Neural cell (in vitro differentiated cells): ENCODE results near the gene ANKZF1.

ENCODE experiments used
- EZH2 ChIP-seq: fragments of 200-600, 300-800 bp; shearing (Covaris generic), sonication (generic); IDR thresholded peaks from 2 replicates; pipeline ENCODE4 v1.6.1; 2014; ENCODE audit warnings: antibody characterized with exemption, low read length, borderline replicate concordance, mild to moderate bottlenecking; ENCODE audit not compliant: insufficient read depth, poor library complexity, severe bottlenecking
- MXI1 ChIP-seq: fragments of 450-650 bp; conservative IDR thresholded peaks from 2 replicates; pipeline ENCODE4 v1.6.1; 2014; ENCODE audit warnings: antibody characterized with exemption, mild to moderate bottlenecking; ENCODE audit not compliant: poor library complexity, severe bottlenecking
- POLR2AphosphoS5 ChIP-seq: IDR thresholded peaks from 2 replicates; pipeline ENCODE4 v1.6.1; 2012
- TF ChIP-seq, protein P1 (sequence below): fragments of 450-650 bp; IDR thresholded peaks from 2 replicates; pipeline ENCODE4 v1.5.1; 2014; ENCODE audit warnings: antibody characterized with exemption, mild to moderate bottlenecking, moderate library complexity; ENCODE audit not compliant: poor library complexity, severe bottlenecking
- TF ChIP-seq, protein P2 (sequence below): IDR thresholded peaks from 2 replicates; pipeline ENCODE4 v1.6.1; 2012; ENCODE audit warnings: borderline replicate concordance

DNA sequence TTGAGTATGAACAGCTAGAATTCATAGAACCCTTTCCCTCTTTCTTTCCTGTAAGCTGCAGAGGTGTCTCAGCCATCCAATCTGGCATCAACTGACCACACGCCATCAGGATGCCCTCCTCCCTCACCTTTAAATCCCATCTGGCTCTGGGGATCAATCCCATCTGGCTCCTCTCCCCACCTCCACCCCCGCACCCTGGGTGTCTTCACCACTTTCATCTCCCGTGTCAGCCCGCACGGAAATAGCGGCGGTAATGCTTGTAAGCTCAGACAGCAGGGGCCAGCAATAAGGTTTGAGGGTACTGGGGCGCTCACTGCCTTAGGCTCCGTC, 22.9 kb downstream of the ANKZF1 start:
- TF ChIP-seq, protein P1, sequence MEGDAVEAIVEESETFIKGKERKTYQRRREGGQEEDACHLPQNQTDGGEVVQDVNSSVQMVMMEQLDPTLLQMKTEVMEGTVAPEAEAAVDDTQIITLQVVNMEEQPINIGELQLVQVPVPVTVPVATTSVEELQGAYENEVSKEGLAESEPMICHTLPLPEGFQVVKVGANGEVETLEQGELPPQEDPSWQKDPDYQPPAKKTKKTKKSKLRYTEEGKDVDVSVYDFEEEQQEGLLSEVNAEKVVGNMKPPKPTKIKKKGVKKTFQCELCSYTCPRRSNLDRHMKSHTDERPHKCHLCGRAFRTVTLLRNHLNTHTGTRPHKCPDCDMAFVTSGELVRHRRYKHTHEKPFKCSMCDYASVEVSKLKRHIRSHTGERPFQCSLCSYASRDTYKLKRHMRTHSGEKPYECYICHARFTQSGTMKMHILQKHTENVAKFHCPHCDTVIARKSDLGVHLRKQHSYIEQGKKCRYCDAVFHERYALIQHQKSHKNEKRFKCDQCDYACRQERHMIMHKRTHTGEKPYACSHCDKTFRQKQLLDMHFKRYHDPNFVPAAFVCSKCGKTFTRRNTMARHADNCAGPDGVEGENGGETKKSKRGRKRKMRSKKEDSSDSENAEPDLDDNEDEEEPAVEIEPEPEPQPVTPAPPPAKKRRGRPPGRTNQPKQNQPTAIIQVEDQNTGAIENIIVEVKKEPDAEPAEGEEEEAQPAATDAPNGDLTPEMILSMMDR, result no peak
- TF ChIP-seq POLR2AphosphoS5 (no peak), MXI1 (no peak), EZH2 (no peak)
- TF ChIP-seq, protein P2, sequence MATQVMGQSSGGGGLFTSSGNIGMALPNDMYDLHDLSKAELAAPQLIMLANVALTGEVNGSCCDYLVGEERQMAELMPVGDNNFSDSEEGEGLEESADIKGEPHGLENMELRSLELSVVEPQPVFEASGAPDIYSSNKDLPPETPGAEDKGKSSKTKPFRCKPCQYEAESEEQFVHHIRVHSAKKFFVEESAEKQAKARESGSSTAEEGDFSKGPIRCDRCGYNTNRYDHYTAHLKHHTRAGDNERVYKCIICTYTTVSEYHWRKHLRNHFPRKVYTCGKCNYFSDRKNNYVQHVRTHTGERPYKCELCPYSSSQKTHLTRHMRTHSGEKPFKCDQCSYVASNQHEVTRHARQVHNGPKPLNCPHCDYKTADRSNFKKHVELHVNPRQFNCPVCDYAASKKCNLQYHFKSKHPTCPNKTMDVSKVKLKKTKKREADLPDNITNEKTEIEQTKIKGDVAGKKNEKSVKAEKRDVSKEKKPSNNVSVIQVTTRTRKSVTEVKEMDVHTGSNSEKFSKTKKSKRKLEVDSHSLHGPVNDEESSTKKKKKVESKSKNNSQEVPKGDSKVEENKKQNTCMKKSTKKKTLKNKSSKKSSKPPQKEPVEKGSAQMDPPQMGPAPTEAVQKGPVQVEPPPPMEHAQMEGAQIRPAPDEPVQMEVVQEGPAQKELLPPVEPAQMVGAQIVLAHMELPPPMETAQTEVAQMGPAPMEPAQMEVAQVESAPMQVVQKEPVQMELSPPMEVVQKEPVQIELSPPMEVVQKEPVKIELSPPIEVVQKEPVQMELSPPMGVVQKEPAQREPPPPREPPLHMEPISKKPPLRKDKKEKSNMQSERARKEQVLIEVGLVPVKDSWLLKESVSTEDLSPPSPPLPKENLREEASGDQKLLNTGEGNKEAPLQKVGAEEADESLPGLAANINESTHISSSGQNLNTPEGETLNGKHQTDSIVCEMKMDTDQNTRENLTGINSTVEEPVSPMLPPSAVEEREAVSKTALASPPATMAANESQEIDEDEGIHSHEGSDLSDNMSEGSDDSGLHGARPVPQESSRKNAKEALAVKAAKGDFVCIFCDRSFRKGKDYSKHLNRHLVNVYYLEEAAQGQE, result no peak
